Heart right ventricle (tissue), 16 donors: ENCODE data around the gene C1QTNF5. TPM values are rescaled to one million over a fixed set of nuclear protein-coding genes. Genes with fewer than 3 reads are reported as not detected.

Experiments
- ATAC-seq, 8 donors: fragments of 200-7000 bp; cut with Tn5 transposase; one replicate each; pipeline ENCODE4 v1.9.1; 2020; ENCODE audit warnings: mild to moderate bottlenecking in 8 of 8, moderate library complexity in 8 of 8, moderate number of reproducible peaks in 1 of 8
- DNase-seq, 2 donors: peaks; one replicate each; pipeline ENCODE4 v3.0.0-alpha.2; 2020
- H3K27ac ChIP-seq, 10 donors: fragments of 200-600 bp; sonication (generic) in 2 of 10; one replicate each; pipeline versions ENCODE4 v1.5.0 to v1.8.0; 2020 to 2022; ENCODE audit warnings: mild to moderate bottlenecking in 3 of 10
- H3K27me3 ChIP-seq, 7 donors: fragments of 200-600 bp; one replicate each; pipeline ENCODE4 v1.8.0; 2021 to 2022; ENCODE audit warnings: mild to moderate bottlenecking in 2 of 7
- H3K36me3 ChIP-seq, 9 donors: fragments of 200-600 bp; sonication (generic) in 1 of 9; one replicate each; pipeline versions ENCODE4 v1.5.0 to v1.8.0; 2020 to 2022; ENCODE audit warnings: mild to moderate bottlenecking in 2 of 9
- H3K4me1 ChIP-seq, 9 donors: fragments of 200-600 bp; sonication (generic) in 1 of 9; one replicate each; pipeline versions ENCODE4 v1.5.0 to v1.8.0; 2020 to 2022; ENCODE audit warnings: mild to moderate bottlenecking in 4 of 9
- H3K4me3 ChIP-seq, 10 donors: fragments of 200-600 bp; sonication (generic) in 2 of 10; one replicate each; pipeline versions ENCODE4 v1.5.0 to v1.8.0; 2020 to 2022; ENCODE audit warnings: mild to moderate bottlenecking in 7 of 10, moderate library complexity in 2 of 10
- H3K9me3 ChIP-seq, 11 donors: fragments of 200-600 bp in 10 of 11; sonication (generic) in 2 of 11; one replicate each; pipeline versions ENCODE4 v1.5.0 to v1.8.0; 2013 to 2022; ENCODE audit warnings: mild to moderate bottlenecking in 2 of 11, control low read depth in 1 of 11, moderate library complexity in 1 of 11
- CTCF ChIP-seq, 9 donors: fragments of 200-600 bp; sonication (generic) in 2 of 9; IDR thresholded peaks; one replicate each; pipeline versions ENCODE4 v1.5.0 to v1.8.0; 2021 to 2022; ENCODE audit warnings: antibody characterized with exemption in 9 of 9, mild to moderate bottlenecking in 5 of 9, moderate library complexity in 1 of 9
- WGBS, 2 donors: extraction: QIAGEN DNeasy Blood & Tissue Kit; methylation state at CpG; one replicate each; pipeline ENCODE4 v1.1.7; 2013; ENCODE audit warnings: inconsistent platforms in 1 of 2; 5-methylcytosine and 5-hydroxymethylcytosine counted together
- intact Hi-C, 10 donors: fragments of 100-400 bp; cut with DNase I; formaldehyde crosslinking; loops; one replicate each; pipeline versions ENCODE4 v1.11.1 to v1.14.2; 2022
- polyA plus RNA-seq, 2 donors: library from polyadenylated mRNA; stranded (reverse); fragments of 200-250 nt; gene quantifications; one replicate each; pipeline ENCODE4 v1.2.3, GENCODE V29; 2013
- total RNA-seq, 10 donors: library from RNA; stranded (reverse); fragmentation: NEBNext Ultra II Directional in 3 of 10; extraction: Animal tissue kit (Norgen Biotek cat#: 25700) in 3 of 10; gene quantifications; one replicate each; pipeline versions ENCODE4 v1.2.1 to v1.2.4, GENCODE V29; 2021 to 2023
- donor health status: Arrhythmogenic right ventricular cardiomyopathy.
- donor health status: ischemic (EF 13 %, LVEDD 7.1; RV severe dilation, severe dysfunction).
- donor health status: healthy with polysubstance abuse.
- donor health status: DM: no; HTN: yes; CAD: no.
- donor health status: DM: no; HTN: no; CAD: no.
- donor health status: ischemic (EF 25% LVEDD 6.9; RV normal size, moderate dysfunction).
- donor health status: ischemic (EF 25% LVEDD 5.7; RV mildly dilated, moderate dysfunction).
- donor health status: healthy.
- donor health status: DM: yes; HTN: yes; CAD: no.
- donor health status: Ischemic cardiomyopathy.
- donor health status: ischemic (EF 35%, LVEDD 5.7; RV mildly dilated, moderate dysfunction).
- donor health status: nonischemic (EF 11% LVEDD 7.7; RV severe dilation, severe dysfunction).
- donor health status: DM: yes; HTN: yes; CAD: no.
- donor health status: PGD.
- donor health status: ischemic (EF 29% LVEDD 5.4; RV normal size, mild dysfunction).
- donor health status: nonischemic (EF 23%, LVEDD 6.1; RV moderate dilation, normal function).

Gene C1QTNF5
- total and polyA plus RNA-seq, 12 donors: 11.4 to 35.7 (median 21.8) TPM

GRCh38 chr11:119307974-119308373 is 32.7 kb downstream of the C1QTNF5 start:
- intact Hi-C loops: no loop called here
- Histone ChIP-seq H3K4me3 (no peak overlapping the region), H3K9me3 (no peaks in the 10 kb centered on the region), H3K27me3 (no peaks in the 10 kb centered on the region), H3K4me1 (peaks cover 0 to 31% (median 8%) of the 10 kb centered on the region in 9 donors), H3K27ac (peak overlapping the region in 3 of 10 donors; percentile 6 to 67 (median 38)), H3K36me3 (peaks cover 0 to 99% (median 50%) of the 10 kb centered on the region in 9 donors)
- DNase-seq: no peak
- WGBS, 2 donors: 63 to 64% methylated on average over 5 of the region's 5 CpGs
- no peak for ATAC-seq
- no peak for TF ChIP-seq CTCF (IDR thresholded peaks at IDR 0.05)

- intact Hi-C loops: no loop called here
- ATAC-seq: peak in 3 of 8 donors; percentile 14 to 43 (median 20)
- no peak for DNase-seq
- peak in 4 of 9 donors; percentile 15 to 41 (median 24) for TF ChIP-seq CTCF (IDR thresholded peaks at IDR 0.05)
- peak overlapping the region in 8 of 10 donors; percentile 4 to 67 (median 42) for H3K27ac ChIP-seq
- peaks cover 0 to 29% (median 8%) of the 10 kb centered on the region in 9 donors for H3K4me1 ChIP-seq
- WGBS, 2 donors: 58 to 82% methylated on average over 1 of the region's 1 CpG
- no peak overlapping the region for H3K4me3 ChIP-seq
- no peaks in the 10 kb centered on the region for H3K27me3 ChIP-seq
- no peaks in the 10 kb centered on the region for H3K9me3 ChIP-seq
- H3K36me3 ChIP-seq: peaks cover 0 to 99% (median 45%) of the 10 kb centered on the region in 9 donors
These were observed 33.5 kb downstream of the C1QTNF5 start for GRCh38 chr11:119307219-119307618.

GRCh38 chr11:119306373-119306890 is 34.3 kb downstream of the C1QTNF5 start:
- Histone ChIP-seq H3K4me3 (no peak overlapping the region), H3K27ac (peak overlapping the region in 9 of 10 donors; percentile 4 to 67 (median 46)), H3K27me3 (no peaks in the 10 kb centered on the region), H3K9me3 (no peaks in the 10 kb centered on the region), H3K4me1 (peaks cover 0 to 24% (median 8%) of the 10 kb centered on the region in 9 donors), H3K36me3 (peaks cover 0 to 99% (median 37%) of the 10 kb centered on the region in 9 donors)
- ATAC-seq (peak; percentile 59 to 73 (median 67)), DNase-seq (no peak)
- no peak for TF ChIP-seq CTCF (IDR thresholded peaks at IDR 0.05)
- WGBS, 2 donors: 59 to 60% methylated on average over 5 of the region's 5 CpGs
- intact Hi-C loops: no loop called here

GRCh38 chr11:119305556-119306372 is 34.9 kb downstream of the C1QTNF5 start:
- Histone ChIP-seq H3K36me3 (peaks cover 0 to 99% (median 31%) of the 10 kb centered on the region in 9 donors), H3K4me1 (peaks cover 0 to 24% (median 8%) of the 10 kb centered on the region in 9 donors), H3K9me3 (no peaks in the 10 kb centered on the region), H3K27me3 (no peaks in the 10 kb centered on the region), H3K4me3 (no peak overlapping the region), H3K27ac (peak overlapping the region in 8 of 10 donors; percentile 14 to 67 (median 42))
- 82 to 90% methylated on average over 7 of the region's 7 CpGs for WGBS, 2 donors
- ATAC-seq (no peak), DNase-seq (no peak)
- intact Hi-C loops: no loop called here
- TF ChIP-seq CTCF (IDR thresholded peaks at IDR 0.05): no peak
